Stomach (tissue), 9 donors: Measurements from ENCODE around the gene GLDC. TPM values are rescaled to one million over a fixed set of nuclear protein-coding genes. Genes with fewer than 3 reads are reported as not detected.
A peak's percentile ranks its signal among the peaks of the same experiment; 100 is the strongest.

Experiments used
- DNase-seq, 2 donors: peaks; one replicate each; pipeline versions ENCODE4 v3.0.0 to v3.0.0-alpha.2; 2013 to 2019
- H3K27ac ChIP-seq, 5 donors: fragments of 200-600 bp in 4 of 5; sonication (generic) in 4 of 5; one replicate each; pipeline ENCODE4 v1.5.1; 2013 to 2019; ENCODE audit warnings: mild to moderate bottlenecking in 1 of 5, moderate library complexity in 1 of 5
- H3K27me3 ChIP-seq, 3 donors: fragments of 200-600 bp; sonication (generic); one replicate each; pipeline ENCODE4 v1.5.1; 2017 to 2019; ENCODE audit warnings: mixed run types in 1 of 3
- H3K36me3 ChIP-seq, 4 donors: fragments of 200-600 bp; sonication (generic); 1 replicate in 3 of 4; 2 replicates in 1 of 4; pipeline ENCODE4 v1.5.1; 2016 to 2019
- H3K4me1 ChIP-seq, 4 donors: fragments of 200-600 bp; sonication (generic); one replicate each; pipeline ENCODE4 v1.5.1; 2016 to 2019
- H3K4me3 ChIP-seq, 4 donors: fragments of 200-600 bp; sonication (generic) in 3 of 4; one replicate each; pipeline ENCODE4 v1.5.1; 2016 to 2019; ENCODE audit warnings: mild to moderate bottlenecking in 1 of 4
- H3K9me3 ChIP-seq, 4 donors: fragments of 200-600 bp; sonication (generic); one replicate each; pipeline ENCODE4 v1.5.1; 2016 to 2019
- CTCF ChIP-seq, 7 experiments: fragments of 450-650 bp in 4 of 7; fragments of 200-600 bp in 3 of 7; sonication (generic) in 3 of 7; IDR thresholded peaks; one replicate each; pipeline ENCODE4 v1.5.1; 2016 to 2019; ENCODE audit warnings: antibody characterized with exemption in 7 of 7, control low read depth in 2 of 7, mild to moderate bottlenecking in 1 of 7
- EP300 ChIP-seq: sonication (generic); formaldehyde crosslinking; IDR thresholded peaks from one replicate; pipeline ENCODE4 v1.6.1; 2017; ENCODE audit warnings: antibody characterized with exemption
- POLR2A ChIP-seq, 4 donors: fragments of 450-650 bp; IDR thresholded peaks; one replicate each; pipeline ENCODE4 v1.6.1; 2016; ENCODE audit warnings: antibody characterized with exemption in 4 of 4, control low read depth in 2 of 4, mild to moderate bottlenecking in 1 of 4, moderate library complexity in 1 of 4
- POLR2AphosphoS5 ChIP-seq, 3 donors: sonication (generic); formaldehyde crosslinking; IDR thresholded peaks; one replicate each; pipeline ENCODE4 v1.6.1; 2016; ENCODE audit warnings: antibody characterized with exemption in 3 of 3
- WGBS, 5 donors: extraction: QIAGEN DNeasy Blood & Tissue Kit in 3 of 5; methylation state at CpG; one replicate each; pipeline versions ENCODE4 v1.1.5 to v1.1.7; 2013 to 2018; 5-methylcytosine and 5-hydroxymethylcytosine counted together
- intact Hi-C: fragments of 100-400 bp; cut with DNase I; formaldehyde crosslinking; loops from one replicate; pipeline ENCODE4 v1.15.1; 2023; ENCODE audit warnings: low total_unique reads
- polyA plus RNA-seq, 3 donors: library from polyadenylated mRNA; stranded (reverse); fragments of 200-250 nt; gene quantifications; one replicate each; pipeline ENCODE4 v1.2.3, GENCODE V29; 2013
- total RNA-seq, 5 donors: library from RNA; depleted of rRNA; stranded (reverse); fragments of >200 nt; gene quantifications; one replicate each; pipeline versions ENCODE4 v1.1.0 to v1.2.3, GENCODE V29; 2014 to 2016
- donor health status: healthy with polysubstance abuse.
- donor health status: Bipolar disorder and iron deficiency.
- donor health status: healthy.

The GLDC gene
- total and polyA plus RNA-seq, 8 donors: 0.31 to 3.7 (median 1.3) TPM; not detected in 4

GRCh38 chr9:6575324-6576034 is 70.0 kb downstream of the GLDC start:
- Histone ChIP-seq H3K9me3 (no peaks in the 10 kb centered on the region), H3K27me3 (no peaks in the 10 kb centered on the region), H3K36me3 (no peaks in the 10 kb centered on the region), H3K4me1 (no peaks in the 10 kb centered on the region), H3K27ac (no peak overlapping the region), H3K4me3 (no peak overlapping the region)
- TF ChIP-seq POLR2AphosphoS5 (IDR thresholded peaks at IDR 0.05): no peak
- no peak for TF ChIP-seq EP300
- TF ChIP-seq CTCF (IDR thresholded peaks at IDR 0.05): no peak
- TF ChIP-seq POLR2A (IDR thresholded peaks at IDR 0.05): no peak
- no peak for DNase-seq
- intact Hi-C loops: no loop called here
- WGBS, 5 donors: 67 to 80% (median 72%) methylated on average over 4 of the region's 4 CpGs

GRCh38 chr9:6567140-6567591 is 78.4 kb downstream of the GLDC start:
- Histone ChIP-seq H3K27me3 (no peaks in the 10 kb centered on the region), H3K36me3 (no peaks in the 10 kb centered on the region), H3K9me3 (no peaks in the 10 kb centered on the region), H3K27ac (peak overlapping the region in 2 of 5 donors; percentile 1 to 50), H3K4me1 (no peaks in the 10 kb centered on the region), H3K4me3 (no peak overlapping the region)
- intact Hi-C loops: no loop called here
- TF ChIP-seq POLR2A (IDR thresholded peaks at IDR 0.05): no peak
- TF ChIP-seq EP300: no peak
- no peak for TF ChIP-seq CTCF (IDR thresholded peaks at IDR 0.05)
- no peak for TF ChIP-seq POLR2AphosphoS5 (IDR thresholded peaks at IDR 0.05)
- no peak for DNase-seq
- 78 to 91% (median 88%) methylated on average over 5 of the region's 5 CpGs for WGBS, 5 donors

- H3K27me3 ChIP-seq: no peaks in the 10 kb centered on the region
- intact Hi-C loops: no loop called here
- H3K4me3 ChIP-seq: no peak overlapping the region
- H3K36me3 ChIP-seq: no peaks in the 10 kb centered on the region
- no peaks in the 10 kb centered on the region for H3K4me1 ChIP-seq
- TF ChIP-seq EP300: no peak
- TF ChIP-seq POLR2AphosphoS5 (IDR thresholded peaks at IDR 0.05): peak in 1 of 3 donors; percentile 53
- no peak for DNase-seq
- WGBS, 5 donors: 66 to 78% (median 73%) methylated on average over 10 of the region's 10 CpGs
- no peaks in the 10 kb centered on the region for H3K9me3 ChIP-seq
- H3K27ac ChIP-seq: peak overlapping the region in 2 of 5 donors; percentile 1 to 50
Measured at GRCh38 chr9:6566409-6567139, 79.0 kb downstream of the GLDC start.

- DNase-seq: no peak
- no peaks in the 10 kb centered on the region for H3K4me1 ChIP-seq
- no peak for TF ChIP-seq CTCF (IDR thresholded peaks at IDR 0.05)
- no peak for TF ChIP-seq POLR2A (IDR thresholded peaks at IDR 0.05)
- TF ChIP-seq POLR2AphosphoS5 (IDR thresholded peaks at IDR 0.05): no peak
- no peak for TF ChIP-seq EP300
- no peaks in the 10 kb centered on the region for H3K27me3 ChIP-seq
- H3K9me3 ChIP-seq: no peaks in the 10 kb centered on the region
- intact Hi-C loops: no loop called here
- 71 to 84% (median 79%) methylated on average over 8 of the region's 8 CpGs for WGBS, 5 donors
- no peak overlapping the region for H3K27ac ChIP-seq
- no peak overlapping the region for H3K4me3 ChIP-seq
- H3K36me3 ChIP-seq: no peaks in the 10 kb centered on the region
Measured at GRCh38 chr9:6565312-6565711, 80.2 kb downstream of the GLDC start.
